Neural progenitor cell (in vitro differentiated cells): ENCODE results near the gene PRDM15. TPM values are rescaled to one million over a fixed set of nuclear protein-coding genes. Genes with fewer than 3 reads are reported as not detected.

Source experiments
- DNase-seq: peaks from one replicate; pipeline ENCODE4 v3.0.0-alpha.2; 2016; ENCODE audit warnings: low spot score
- H2AFZ ChIP-seq: fragments of 200-600 bp; sonication (generic); replicated peaks from 2 replicates; pipeline ENCODE4 v1.6.1; 2016; ENCODE audit warnings: antibody characterized with exemption
- H3F3A ChIP-seq: fragments of 200-600 bp; sonication (generic); 2 replicates; pipeline ENCODE4 v1.6.1; 2016; ENCODE audit warnings: antibody characterized with exemption, low read depth
- H3K27ac ChIP-seq: fragments of 200-600 bp; sonication (generic); 2 replicates; pipeline ENCODE4 v1.5.1; 2016; ENCODE audit warnings: mild to moderate bottlenecking
- H3K27me3 ChIP-seq: fragments of 200-600 bp; sonication (generic); 2 replicates; pipeline ENCODE4 v1.6.1; 2016; ENCODE audit warnings: mild to moderate bottlenecking, moderate library complexity
- H3K36me3 ChIP-seq: fragments of 200-600 bp; sonication (generic); 2 replicates; pipeline ENCODE4 v1.5.1; 2016
- H3K4me1 ChIP-seq: fragments of 200-600 bp; sonication (generic); 2 replicates; pipeline ENCODE4 v1.6.1; 2016; ENCODE audit warnings: mixed run types
- H3K4me2 ChIP-seq: fragments of 200-600 bp; sonication (generic); 2 replicates; pipeline ENCODE4 v1.6.1; 2016
- H3K4me3 ChIP-seq: fragments of 200-600 bp; sonication (generic); 2 replicates; pipeline ENCODE4 v1.5.1; 2016
- H3K79me2 ChIP-seq: fragments of 200-600 bp; sonication (generic); 2 replicates; pipeline ENCODE4 v1.6.1; 2016; ENCODE audit warnings: low read depth
- H3K9ac ChIP-seq: fragments of 200-600 bp; sonication (generic); 2 replicates; pipeline ENCODE4 v1.6.1; 2016
- H3K9me3 ChIP-seq: fragments of 200-600 bp; sonication (generic); 2 replicates; pipeline ENCODE4 v1.5.1; 2016; ENCODE audit warnings: low read depth
- H4K20me1 ChIP-seq: fragments of 200-600 bp; sonication (generic); 2 replicates; pipeline ENCODE4 v1.6.1; 2016; ENCODE audit warnings: low read depth
- H3K27ac Mint-ChIP-seq: 3 replicates; pipeline ENCODE4 v1.8.0; 2021; ENCODE audit warnings: mixed read lengths
- H3K27me3 Mint-ChIP-seq: 2 replicates; pipeline ENCODE4 v1.8.0; 2022; ENCODE audit warnings: low read depth, mild to moderate bottlenecking, inconsistent platforms, moderate library complexity, mixed read lengths; ENCODE audit not compliant: insufficient read depth
- H3K36me3 Mint-ChIP-seq: 3 replicates; pipeline ENCODE4 v1.8.0; 2021; ENCODE audit warnings: mixed read lengths
- H3K4me1 Mint-ChIP-seq: 3 replicates; pipeline ENCODE4 v1.8.0; 2021; ENCODE audit warnings: mixed read lengths
- H3K4me3 Mint-ChIP-seq: 3 replicates; pipeline ENCODE4 v1.8.0; 2021; ENCODE audit warnings: mild to moderate bottlenecking, moderate library complexity, mixed read lengths
- H3K9me3 Mint-ChIP-seq: 3 replicates; pipeline ENCODE4 v1.8.0; 2020; ENCODE audit warnings: mixed read lengths
- CTCF ChIP-seq: fragments of 200-600 bp; sonication (generic); IDR thresholded peaks from 2 replicates; pipeline ENCODE4 v1.5.1; 2017; ENCODE audit warnings: antibody characterized with exemption, mild to moderate bottlenecking
- EZH2 ChIP-seq: fragments of 200-600 bp; sonication (generic); IDR thresholded peaks from 2 replicates; pipeline ENCODE4 v1.6.1; 2017; ENCODE audit warnings: antibody characterized with exemption, mild to moderate bottlenecking, moderate library complexity
- EZH2phosphoT487 ChIP-seq: fragments of 200-600 bp; sonication (generic); IDR thresholded peaks from 2 replicates; pipeline ENCODE4 v1.6.1; 2017; ENCODE audit warnings: antibody characterized with exemption
- total RNA-seq: library from RNA; depleted of rRNA; stranded (reverse); fragments of >200 nt; gene quantifications from 2 replicates; pipeline ENCODE4 v1.2.3, GENCODE V29; 2015; ENCODE audit warnings: low replicate concordance

PRDM15 gene
- total RNA-seq, 1 donor from 2014 or later: 9.0 TPM

DNA sequence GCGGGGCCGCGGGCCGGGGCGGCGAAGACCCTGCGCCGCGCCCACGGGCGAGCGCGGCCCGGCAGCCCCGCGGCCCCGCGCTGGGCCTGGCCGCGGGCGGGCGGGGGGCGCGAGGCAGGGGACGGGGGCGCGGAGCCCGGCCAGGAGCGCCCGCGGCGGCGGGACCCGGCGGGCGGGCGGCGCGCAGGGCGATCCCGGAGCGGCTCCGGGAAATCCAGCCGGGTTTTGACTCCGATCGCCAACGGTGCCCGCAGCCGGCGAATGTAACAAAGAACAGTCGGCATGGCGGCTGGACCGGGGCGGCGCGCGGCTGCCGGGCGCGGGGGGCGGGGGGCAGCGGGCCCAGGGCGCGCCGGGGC, 334 bp downstream of the PRDM15 start:
- no peak overlapping the region for H3K9ac ChIP-seq
- H3K4me3 Mint-ChIP-seq: peak overlapping the region; percentile 57
- H2AFZ ChIP-seq: peak overlapping the region; percentile 79
- H3F3A ChIP-seq: no peaks in the 10 kb centered on the region
- H3K4me1 ChIP-seq: peaks cover 8% of the 10 kb centered on the region
- no peaks in the 10 kb centered on the region for H3K36me3 ChIP-seq
- peaks cover 25% of the 10 kb centered on the region for H3K79me2 ChIP-seq
- peak overlapping the region; percentile 88 for H3K4me2 ChIP-seq
- no peak overlapping the region for H3K27ac ChIP-seq
- DNase-seq: peak; percentile 91
- H4K20me1 ChIP-seq: no peaks in the 10 kb centered on the region
- H3K27me3 ChIP-seq: no peaks in the 10 kb centered on the region
- TF ChIP-seq EZH2 (no peak), CTCF (no peak), EZH2phosphoT487 (no peak)
- H3K27ac Mint-ChIP-seq: no peak overlapping the region
- H3K27me3 Mint-ChIP-seq: peaks cover 7% of the 10 kb centered on the region
- peaks cover 23% of the 10 kb centered on the region for H3K4me1 Mint-ChIP-seq
- no peaks in the 10 kb centered on the region for H3K9me3 Mint-ChIP-seq
- peaks cover 6% of the 10 kb centered on the region for H3K36me3 Mint-ChIP-seq
- peak overlapping the region; percentile 83 for H3K4me3 ChIP-seq
- no peaks in the 10 kb centered on the region for H3K9me3 ChIP-seq

GRCh38 chr21:41877901-41878830, 978 bp downstream of the PRDM15 start:
- no peak for DNase-seq
- H3K27me3 Mint-ChIP-seq: peaks cover 7% of the 10 kb centered on the region
- H3K4me1 Mint-ChIP-seq: peaks cover 23% of the 10 kb centered on the region
- peak overlapping the region; percentile 74 for H3K27ac Mint-ChIP-seq
- H2AFZ ChIP-seq: peak overlapping the region; percentile 79
- H3F3A ChIP-seq: no peaks in the 10 kb centered on the region
- no peak overlapping the region for H3K27ac ChIP-seq
- no peaks in the 10 kb centered on the region for H3K36me3 ChIP-seq
- no peaks in the 10 kb centered on the region for H4K20me1 ChIP-seq
- H3K9me3 Mint-ChIP-seq: no peaks in the 10 kb centered on the region
- TF ChIP-seq EZH2: no peak
- TF ChIP-seq CTCF: no peak
- no peak for TF ChIP-seq EZH2phosphoT487
- H3K79me2 ChIP-seq: peaks cover 25% of the 10 kb centered on the region
- peaks cover 6% of the 10 kb centered on the region for H3K36me3 Mint-ChIP-seq
- H3K9me3 ChIP-seq: no peaks in the 10 kb centered on the region
- H3K4me3 Mint-ChIP-seq: peak overlapping the region; percentile 88
- peak overlapping the region; percentile 83 for H3K4me3 ChIP-seq
- H3K4me1 ChIP-seq: peaks cover 8% of the 10 kb centered on the region
- H3K27me3 ChIP-seq: no peaks in the 10 kb centered on the region
- no peak overlapping the region for H3K9ac ChIP-seq
- H3K4me2 ChIP-seq: peak overlapping the region; percentile 88

DNA sequence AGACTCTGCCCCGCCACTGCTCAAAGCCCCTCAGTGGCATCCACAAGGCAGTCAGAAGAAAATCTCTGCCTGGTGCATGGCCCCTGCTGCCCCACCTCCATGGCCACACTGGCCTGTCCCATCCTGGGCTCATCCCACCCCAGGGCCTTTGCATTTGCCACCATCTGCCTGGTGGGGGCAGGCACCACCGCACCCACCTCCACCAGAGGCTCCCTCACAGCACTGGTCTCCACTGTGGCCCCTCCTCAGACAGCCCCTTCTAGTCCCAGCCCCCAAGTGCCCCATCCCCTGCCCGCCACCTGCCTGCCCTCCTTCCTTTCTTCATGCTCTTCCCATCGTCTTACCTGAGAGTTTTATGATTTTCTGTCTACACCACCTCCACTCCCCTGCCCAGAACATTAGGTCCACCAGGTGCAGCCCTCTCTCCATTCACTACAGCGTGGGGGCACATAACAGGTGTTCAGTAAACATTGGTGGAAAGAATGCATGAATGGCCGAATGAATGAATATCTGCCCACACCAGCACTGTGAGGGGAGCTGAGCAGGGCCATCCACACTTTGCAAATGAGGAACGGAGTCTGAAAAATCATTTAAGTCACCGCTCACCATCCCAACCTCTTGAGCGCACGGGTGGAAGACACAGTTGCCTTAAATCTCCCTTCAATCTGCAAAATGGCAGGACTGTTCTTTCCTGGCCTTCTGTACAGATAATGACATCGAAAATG, 2.1 kb downstream of the PRDM15 start:
- Mint-ChIP-seq H3K4me3 (peak overlapping the region; percentile 88), H3K27ac (no peak overlapping the region), H3K36me3 (peaks cover 6% of the 10 kb centered on the region), H3K27me3 (peaks cover 8% of the 10 kb centered on the region), H3K9me3 (no peaks in the 10 kb centered on the region), H3K4me1 (peaks cover 23% of the 10 kb centered on the region)
- Histone ChIP-seq H3F3A (no peaks in the 10 kb centered on the region), H3K36me3 (no peaks in the 10 kb centered on the region), H3K27ac (no peak overlapping the region), H3K4me3 (no peak overlapping the region), H3K79me2 (peaks cover 25% of the 10 kb centered on the region), H3K4me1 (peaks cover 8% of the 10 kb centered on the region), H3K27me3 (no peaks in the 10 kb centered on the region), H2AFZ (no peak overlapping the region), H3K4me2 (no peak overlapping the region), H4K20me1 (no peaks in the 10 kb centered on the region), H3K9me3 (no peaks in the 10 kb centered on the region), H3K9ac (no peak overlapping the region)
- no peak for TF ChIP-seq EZH2
- no peak for TF ChIP-seq CTCF
- TF ChIP-seq EZH2phosphoT487: no peak
- no peak for DNase-seq
